CD4-positive, alpha-beta T cell treated with Interferon gamma for 1 hour (primary cell): ENCODE measurements around the gene VANGL2.

Source experiments
- DNase-seq: peaks from one replicate; pipeline ENCODE4 v3.0.0-alpha.2; 2020

VANGL2 gene

DNA sequence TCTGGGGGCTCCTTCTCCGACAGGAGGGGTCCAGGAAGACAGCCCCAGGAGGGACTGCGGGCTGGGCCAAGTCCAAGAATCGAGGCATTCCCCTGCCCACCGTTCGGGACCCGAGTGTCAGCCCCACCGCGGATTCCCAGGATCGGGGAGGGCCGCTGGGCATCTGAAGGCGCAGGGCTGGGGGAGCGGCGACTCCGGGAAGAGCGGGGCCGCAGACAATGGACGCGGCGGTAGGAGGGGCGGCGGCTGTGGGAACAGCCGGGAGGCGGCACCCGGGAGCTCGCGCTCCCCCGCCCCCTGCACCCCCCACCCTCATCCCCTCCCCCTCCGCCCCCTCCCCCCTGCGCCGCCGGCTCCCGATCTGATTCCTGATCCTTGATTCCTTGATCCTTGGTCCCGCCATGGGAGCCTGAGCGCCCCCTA is at the start of gene VANGL2:
VANGL2 (plus strand) TSS at position 342 of the 423 bp plus-strand sequence. CDS start 15,274 bp downstream, outside the sequence.
- DNase-seq = peak; percentile 46

DNA sequence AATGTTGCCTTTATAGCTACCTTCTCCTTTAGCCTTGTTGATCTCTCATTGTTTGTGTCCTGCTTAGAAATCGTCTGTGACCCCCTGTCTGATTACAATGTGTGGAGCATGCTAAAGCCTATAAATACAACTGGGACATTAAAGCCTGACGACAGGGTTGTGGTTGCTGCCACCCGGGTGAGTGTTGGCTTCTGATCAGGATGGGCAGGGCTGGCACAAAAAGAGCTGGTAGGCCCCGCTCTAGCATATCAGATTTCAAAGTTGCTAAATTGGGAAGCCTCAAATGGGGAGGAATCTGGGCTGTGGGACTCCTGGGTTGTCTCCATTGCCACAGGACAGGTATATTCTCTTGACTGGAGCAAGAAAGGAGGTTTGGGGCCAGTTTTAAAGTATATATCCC is 48.7 kb upstream of the VANGL2 start:
- no peak for DNase-seq

DNA sequence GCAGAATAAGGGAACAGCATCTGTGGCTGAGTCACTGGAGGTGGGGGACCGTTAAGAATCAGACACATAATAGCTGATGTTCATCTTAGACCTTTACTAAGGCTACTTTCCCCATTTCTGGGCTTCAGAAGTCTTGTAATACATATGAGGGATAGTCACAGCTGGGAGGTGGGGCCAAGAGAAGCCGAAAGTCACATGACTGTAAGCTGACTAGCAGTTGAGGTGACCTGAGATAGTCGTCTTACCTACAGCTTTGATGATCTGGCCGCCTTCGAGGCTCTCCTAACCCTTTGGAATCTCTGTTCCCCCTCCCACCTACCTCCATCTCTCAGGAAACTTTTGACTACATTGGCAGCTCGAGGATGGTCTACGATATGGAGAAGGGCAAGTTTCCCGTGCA is 47.8 kb upstream of the VANGL2 start:
- DNase-seq = no peak

DNA sequence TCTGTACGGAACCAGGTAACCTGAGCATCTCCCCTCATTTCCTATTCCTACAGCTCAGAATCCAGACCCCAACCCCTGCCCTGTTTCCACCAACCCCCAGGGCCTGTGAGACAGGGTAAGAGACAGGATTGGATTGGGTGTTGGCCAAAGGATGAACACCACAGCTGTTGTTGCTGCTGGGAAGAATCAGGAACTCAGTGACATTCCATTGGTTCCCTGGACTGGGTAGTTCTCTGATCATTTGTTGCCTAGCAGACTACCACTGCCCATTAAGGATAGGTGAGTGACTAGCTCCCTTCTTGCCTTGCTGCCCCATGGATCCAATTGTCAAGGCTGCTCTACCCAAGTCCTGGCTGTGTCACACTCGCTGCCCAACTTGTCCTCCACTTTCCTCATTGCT is 47.1 kb upstream of the VANGL2 start:
- DNase-seq = no peak

DNA sequence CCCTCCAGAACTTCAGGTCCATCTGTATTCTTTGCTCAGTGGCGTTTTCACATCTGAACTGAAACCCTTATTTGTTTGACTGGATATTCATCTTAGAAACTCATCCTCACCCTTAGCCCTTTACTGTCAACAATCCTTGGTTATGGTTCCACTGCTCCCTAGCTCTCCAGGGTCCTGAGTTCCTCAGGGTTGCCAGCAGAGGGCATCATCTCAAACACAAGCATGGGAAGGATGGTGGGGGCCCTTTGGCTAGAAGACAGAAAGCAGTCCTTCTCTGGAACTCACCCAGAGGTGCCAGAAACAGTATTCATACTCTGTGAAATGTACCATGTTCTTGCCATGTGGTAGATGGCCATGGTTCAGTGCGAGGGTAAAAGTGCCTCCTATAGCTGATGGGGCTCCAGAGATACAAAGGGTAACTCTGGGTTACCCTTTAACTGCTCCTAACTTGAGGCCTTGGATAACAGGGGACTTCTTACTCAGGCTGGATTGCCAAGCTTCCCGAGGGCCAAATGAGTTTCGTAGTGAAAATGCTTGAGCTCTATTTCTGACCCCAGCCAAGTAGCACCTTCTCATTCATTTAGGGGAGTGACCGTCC is 45.9 kb upstream of the VANGL2 start:
- no peak for DNase-seq

DNA sequence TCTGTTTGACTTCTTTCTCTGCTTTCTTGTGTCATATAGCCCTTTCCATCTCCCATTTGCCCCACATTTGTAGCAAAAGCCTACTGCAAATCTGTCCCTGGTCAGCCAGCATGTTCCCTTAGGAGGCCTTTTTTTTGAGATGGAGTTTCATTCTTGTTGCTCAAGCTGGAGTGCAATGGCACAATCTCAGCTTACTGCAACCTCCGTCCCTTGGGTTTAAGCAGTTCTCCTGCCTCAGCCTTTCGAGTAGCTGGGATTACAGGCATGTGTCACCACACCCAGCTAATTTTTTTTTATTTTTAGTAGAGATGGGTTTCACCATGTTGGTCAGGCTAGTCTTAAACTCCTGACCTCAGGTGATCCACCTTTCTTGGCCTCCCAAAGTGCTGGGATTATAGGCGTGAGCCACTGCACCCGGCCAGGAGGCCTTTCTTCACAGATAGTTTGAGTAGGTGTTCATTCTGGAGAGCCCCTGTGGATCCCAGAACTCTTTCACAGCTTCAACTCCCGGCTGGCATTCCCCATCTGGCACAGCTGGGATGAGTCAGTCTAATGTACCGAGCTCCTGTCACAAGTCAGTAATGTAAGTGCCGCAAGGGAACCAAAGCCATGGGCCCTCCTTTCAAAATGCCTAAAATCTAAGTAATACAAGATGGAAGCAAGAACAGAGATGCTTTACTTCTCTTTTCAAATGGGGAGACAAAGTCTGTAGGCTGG is 42.9 kb upstream of the VANGL2 start:
- no peak for DNase-seq

DNA sequence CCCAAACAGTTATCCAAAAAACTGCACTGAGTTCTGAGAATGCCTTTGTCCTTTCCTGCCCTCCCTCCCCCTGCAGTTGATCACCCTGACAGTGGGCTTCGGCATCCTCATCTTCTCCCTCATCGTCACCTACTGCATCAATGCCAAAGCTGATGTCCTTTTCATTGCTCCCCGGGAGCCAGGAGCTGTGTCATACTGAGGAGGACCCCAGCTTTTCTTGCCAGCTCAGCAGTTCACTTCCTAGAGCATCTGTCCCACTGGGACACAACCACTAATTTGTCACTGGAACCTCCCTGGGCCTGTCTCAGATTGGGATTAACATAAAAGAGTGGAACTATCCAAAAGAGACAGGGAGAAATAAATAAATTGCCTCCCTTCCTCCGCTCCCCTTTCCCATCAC is 42.3 kb upstream of the VANGL2 start:
- no peak for DNase-seq

DNA sequence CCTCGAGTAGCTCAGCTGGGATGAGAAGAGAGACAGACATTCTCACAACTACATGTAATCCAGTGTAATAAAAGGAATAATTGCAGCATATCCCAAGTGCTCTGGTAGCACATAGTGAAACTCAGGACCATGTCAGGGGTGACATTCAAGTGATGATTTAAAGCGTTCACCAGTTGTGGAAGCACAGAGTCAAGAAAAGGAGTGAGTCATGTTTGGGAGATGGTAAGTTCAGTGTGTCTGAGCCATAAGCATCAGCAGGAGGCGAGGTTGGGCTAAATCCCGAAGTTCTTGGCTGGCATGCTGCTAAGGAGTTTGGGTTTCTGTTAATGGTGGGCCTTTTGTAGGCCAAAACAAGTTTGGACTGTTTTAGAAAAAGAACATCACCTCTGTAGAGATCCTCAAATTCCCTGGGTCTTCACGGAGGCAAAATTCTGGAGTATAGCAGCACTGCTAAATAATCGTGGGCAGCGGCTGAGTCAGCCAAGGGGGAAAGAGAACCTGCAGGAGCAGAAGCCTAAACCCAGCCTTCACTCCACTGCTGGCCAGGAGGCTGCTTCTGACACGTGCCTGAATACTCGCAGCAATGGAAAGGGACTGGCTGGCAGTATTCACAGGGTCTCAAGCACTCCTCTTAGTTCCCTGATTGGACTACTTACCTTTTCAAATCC is 40.7 kb upstream of the VANGL2 start:
- no peak for DNase-seq

DNA sequence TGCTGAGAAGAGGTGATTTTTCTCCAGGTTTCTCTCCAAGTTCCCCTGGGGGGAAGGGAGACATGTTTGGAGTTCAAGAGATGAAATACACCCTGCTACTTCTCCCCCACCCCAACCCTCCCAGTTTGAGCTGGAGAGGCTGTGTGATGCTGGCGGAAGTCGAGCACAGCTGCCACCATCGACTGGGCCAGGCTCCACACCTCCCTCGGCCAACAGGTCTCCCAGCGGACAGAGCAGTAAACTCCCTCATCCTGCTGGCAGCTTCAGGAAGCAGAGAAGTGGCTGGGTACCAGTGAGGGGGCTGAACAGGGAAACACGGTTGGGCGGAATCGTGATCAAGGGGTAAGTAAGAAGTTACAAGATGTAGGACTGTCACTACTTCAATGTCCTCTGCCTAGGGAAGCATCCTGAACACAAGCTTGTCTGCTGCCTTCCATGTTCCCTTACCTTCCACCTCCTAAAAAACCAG is 40.1 kb upstream of the VANGL2 start:
- no peak for DNase-seq

DNA sequence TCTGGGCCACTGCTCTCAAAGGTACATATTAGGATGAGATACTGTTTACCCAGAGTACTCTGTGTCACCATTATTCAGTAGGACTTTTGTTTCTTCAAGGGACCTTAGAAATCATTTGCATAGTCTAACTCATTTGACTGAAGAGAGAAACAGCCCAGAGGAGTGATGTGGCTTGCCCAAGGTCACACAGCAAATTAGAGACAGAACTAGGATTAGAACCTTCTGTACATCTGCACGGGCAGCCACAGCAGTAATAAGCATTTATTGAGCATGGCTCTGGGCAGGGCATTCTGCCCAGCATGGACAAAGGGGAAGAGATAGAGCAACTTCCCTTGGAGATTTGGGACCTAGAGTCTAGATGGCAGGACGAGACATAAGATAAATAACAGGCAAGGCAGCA is 39.2 kb upstream of the VANGL2 start:
- DNase-seq = no peak

DNA sequence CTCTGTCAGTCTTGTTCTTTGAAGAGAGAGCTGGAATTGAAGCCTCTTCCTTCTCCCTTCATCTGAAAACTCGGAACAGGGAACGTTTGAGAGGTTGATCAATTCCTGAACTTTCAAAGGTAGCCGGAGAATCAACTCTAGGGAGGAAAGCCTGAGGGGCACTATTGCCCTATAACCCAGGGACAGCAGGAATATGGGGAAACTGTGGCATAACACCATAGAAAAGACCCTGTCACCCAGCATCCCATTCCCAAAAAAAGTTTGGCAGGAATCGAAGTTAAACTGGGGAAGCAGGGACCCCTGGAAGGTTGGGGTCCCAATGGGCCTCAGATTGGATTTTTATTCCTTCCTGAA is 38.6 kb upstream of the VANGL2 start:
- DNase-seq = no peak

DNA sequence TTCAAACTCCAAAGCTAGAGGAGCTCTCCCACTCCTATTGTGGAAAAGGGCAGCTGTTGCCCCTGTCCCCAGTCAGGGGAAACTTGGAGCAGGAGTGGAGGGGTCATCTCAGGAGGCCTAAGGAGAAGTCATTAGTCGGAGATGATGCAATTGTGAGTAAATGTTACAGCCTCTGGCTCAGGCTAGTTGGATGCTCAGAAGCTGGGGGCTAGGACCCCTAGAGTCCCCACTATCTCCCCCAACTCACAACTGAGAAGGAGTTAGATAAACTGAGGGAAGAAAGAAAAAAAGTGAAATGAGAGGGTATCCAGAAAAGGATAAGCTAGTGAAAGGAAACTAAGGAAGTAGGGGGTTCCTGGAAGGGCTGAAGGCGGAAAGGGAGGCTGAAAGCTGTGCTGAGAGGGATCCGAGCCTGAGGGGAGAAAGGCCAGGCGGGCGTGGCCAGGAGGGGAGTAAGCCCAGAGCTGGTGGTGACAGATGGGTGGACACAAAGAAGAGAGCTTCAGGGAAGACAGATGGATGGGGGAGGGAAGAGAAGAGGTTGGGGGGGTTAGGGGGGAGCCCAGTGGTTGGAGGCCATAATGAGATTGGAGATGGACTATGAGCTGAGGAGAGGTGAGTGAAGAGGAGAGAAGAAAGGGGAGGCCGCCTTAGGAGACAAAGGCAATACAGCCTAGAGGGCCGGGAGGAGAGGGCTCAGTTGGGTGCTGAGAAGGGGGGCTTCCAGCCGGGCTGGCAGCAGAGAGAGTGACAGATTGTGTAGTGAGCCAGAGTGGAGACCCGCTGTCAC is 38.0 kb upstream of the VANGL2 start:
- DNase-seq = no peak

DNA sequence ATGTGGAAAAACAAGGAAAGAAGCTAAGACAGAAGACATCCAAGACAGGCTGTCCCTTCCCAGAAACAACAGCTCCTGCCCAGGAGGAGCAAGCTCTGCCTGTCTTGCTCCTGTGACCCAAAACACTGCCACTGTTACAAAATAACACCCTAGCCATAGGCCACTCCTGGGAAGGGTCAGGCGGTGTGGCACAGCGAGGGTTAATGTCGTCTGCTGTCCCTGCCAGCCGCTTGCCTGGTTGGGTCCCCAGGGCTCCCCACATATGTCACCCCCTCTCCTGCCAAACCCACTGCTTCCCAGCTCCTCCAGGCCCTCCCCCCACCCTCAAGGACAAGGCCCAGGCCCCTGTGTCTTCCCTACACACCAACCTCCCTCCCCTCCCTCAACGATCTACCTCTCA is 37.4 kb upstream of the VANGL2 start:
- DNase-seq = no peak

DNA sequence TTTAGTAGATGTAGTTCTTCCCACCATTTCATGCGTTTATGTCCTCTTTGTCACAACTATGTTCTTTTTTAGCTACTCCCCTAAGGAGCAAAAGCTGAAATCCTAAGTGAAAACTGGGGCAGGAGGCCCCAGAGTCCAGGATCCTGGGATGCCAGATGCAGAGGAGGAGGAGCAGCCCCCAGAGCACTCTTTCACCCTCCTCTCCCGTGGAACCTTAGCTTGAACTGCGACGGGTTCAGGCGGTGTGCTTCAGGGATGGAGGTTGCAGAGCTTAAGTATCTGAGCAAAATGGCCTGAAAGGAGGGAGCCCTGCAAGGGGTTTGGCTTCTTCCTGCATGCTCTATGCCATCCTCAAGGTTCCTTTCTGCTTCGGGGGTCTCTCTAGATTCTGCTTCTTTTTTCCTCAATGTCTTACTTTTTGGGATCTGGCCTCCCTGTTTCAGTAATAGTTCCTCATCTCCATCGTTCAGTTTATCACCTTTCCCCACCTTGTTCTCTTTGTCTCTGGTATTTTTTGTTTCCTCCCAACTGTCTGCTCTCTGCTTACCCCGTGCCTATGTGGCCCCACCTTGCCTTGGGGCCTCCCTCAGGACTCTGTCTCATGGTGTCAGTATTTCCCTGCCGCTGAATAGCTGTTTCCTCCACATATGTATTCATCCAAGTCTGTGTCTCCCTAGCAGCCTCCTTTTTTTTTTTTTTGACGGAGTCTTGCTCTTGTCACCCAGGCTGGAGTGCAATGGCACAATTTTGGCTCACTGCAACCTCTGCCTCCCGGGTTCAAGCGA is 36.2 kb upstream of the VANGL2 start:
- DNase-seq = no peak

DNA sequence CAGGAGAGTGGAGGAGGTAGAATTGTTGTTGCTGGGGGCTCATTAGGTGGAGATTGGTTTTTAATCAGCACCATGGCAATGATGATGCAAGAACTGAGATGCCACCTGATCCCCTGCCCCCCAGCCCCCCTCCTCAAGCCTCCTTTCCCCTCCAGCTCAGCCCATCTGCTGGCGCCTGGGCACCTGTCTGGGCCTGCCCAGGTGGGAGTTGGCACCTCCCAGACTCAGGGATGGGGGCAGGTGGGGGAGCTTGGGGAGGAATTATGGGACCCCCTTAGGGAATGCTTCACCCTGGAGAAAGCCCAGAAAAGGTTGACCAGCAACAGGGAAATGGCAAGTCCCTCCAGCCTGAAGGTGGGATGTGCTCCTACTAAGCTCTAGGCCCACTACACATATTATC is 35.0 kb upstream of the VANGL2 start:
- no peak for DNase-seq

DNA sequence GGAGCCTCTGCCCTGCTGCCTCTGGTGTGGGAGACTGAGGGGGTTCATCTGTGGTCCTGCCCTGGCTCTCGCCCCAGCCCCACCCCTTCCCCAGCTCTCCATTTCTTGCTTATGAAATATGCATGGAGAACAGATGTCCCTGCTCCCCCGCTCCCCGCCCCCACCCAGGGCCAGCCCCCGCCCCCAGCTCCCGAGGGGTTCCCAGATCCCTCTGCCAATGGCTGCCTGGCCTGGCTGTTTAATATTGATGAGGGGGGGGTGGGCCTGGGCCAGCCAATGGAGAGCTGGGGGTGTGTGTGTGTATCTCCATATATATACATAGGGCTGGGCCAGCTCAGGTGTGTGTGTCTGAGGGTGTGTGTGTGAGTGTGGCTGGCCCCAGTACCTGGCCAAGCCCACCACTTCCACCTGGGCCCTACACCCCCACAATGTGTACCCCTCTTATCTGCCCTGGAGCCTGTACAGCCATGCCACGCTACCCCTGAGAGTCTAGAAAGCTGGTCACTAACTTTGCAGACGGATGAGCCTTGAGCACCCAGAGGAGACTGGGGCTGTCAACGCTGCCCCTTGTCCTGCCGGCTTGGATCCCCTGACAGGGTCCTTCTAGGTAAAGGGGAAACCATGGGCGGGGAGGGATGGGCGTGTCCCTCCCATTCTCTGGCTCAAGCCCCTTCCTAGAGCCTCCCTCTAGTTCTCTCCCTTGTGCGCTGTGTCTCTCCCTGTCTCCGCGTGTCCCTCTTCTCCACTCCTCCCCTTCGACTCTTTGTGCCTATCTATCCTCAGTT is 33.4 kb upstream of the VANGL2 start, which contains the start of gene NHLH1:
NHLH1 (plus strand) TSS at position 341 of the 785 bp plus-strand sequence. CDS start 3,661 bp downstream, outside the sequence.
- no peak for DNase-seq

DNA sequence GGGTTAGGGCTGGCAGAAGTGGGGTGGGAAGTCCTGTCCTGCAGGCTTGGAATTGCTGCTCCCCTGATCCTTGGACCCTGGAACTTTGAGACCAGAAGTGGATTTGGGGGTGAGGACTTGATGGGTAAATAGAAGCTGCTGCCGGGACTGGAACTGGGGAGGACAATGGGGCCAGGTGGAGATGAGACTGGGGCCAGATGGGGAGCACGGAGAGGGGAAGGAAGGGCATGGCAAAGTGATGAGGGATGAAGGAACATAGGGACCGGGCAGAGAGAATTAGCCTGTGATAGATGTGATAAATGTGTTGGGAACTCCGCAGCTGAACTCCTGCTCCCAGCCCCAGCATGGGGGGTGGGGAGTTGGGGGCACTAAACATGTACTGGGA is 32.9 kb upstream of the VANGL2 start:
- DNase-seq = no peak

DNA sequence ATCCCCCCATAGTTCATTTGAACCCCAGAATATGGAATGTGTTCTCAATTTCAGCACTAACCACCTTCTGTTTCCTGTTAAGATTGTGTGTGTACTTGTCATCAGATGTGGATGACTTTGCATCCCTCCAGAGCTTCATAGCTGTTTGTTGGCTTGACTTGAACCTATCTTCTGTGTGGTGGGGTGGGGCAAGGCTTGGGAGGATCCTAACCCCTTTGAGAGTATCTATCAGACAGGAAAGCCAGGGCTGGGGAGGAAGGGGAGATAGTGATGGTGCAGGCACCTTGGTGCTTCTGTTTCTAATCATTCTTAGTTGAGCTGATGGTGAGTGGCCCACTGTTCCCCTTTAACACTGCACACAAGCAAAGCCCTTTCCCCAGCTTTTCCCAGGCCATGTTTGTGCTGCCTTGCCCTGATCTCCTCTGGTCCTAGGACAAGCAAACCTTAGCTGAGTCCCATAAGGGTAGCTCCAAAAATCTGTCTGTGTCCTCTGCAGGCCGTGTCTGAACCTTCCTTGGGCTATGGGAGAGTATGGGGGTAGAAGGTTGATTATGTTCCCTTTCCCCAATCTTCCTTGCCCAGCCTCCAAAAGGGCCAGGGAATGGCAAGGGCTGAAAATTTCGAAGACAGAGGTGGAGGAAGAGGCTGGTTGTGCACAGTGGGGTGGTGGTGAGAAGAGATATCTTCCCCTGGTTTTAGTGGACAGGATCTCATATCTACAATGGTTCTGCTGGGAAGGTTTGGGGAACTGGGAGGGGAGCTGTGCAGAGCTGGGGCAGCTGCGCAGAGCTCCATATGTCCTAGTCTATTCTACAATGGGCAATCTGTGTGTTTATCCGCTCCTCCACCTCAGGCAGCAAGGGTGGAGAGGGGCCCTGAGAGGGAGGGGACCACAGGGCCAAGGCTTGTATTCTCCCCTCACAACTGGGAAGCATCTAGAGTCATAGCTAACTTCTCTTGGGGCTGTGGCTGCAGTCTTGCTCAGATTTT is 32.1 kb upstream of the VANGL2 start:
- no peak for DNase-seq

DNA sequence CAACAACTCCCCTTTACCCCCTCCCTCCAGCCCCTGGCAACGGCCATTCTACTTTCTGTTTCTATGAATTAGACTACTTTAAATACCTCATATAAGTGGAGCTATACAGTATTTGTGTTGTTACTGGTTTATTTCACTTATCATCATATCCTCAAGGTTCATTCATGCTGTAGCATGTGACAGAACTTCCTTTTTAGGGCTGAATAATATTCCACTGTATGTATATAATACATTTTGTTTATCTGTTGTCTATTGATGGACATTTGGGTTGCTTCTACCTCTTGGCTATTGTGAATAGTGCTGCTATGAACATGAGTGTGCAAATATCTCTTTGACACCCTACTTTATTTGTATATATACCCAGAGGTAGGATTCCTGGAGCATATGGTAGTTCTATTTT is 31.3 kb upstream of the VANGL2 start:
- DNase-seq = no peak

DNA sequence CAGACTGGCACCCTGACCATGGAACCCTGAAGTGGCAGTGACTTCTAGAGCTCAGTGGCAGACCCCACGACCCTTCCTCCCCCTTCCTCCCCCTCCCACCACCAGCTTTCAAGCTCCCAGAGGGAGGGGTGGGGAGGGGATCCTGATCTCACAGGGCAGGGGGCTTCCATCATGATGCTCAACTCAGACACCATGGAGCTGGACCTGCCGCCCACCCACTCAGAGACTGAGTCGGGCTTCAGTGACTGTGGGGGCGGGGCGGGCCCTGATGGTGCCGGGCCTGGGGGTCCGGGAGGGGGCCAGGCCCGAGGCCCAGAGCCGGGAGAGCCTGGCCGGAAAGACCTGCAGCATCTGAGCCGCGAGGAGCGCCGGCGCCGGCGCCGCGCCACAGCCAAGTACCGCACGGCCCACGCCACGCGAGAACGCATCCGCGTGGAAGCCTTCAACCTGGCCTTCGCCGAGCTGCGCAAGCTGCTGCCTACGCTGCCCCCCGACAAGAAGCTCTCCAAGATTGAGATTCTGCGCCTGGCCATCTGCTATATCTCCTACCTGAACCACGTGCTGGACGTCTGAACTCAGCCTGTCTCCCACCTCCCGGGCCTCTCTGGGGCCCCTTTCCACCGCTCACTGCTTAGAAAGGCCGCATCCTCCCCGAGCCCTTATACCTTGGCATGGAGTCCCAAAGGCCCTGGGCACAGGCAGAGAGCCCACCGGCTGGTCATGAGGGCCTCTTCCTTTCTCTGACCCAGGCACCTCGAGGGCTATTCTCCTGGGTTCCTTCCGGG is 29.6 kb upstream of the VANGL2 start:
- no peak for DNase-seq
